Effector memory CD4-positive, alpha-beta T cell (primary cell): ENCODE results near the gene SORCS2.

Experiments used
- DNase-seq, 3 donors: peaks; one replicate each; pipeline ENCODE4 v3.0.0-alpha.2; 2020
- H3K27ac ChIP-seq: 2 replicates; pipeline ENCODE4 v1.7.0; 2013; ENCODE audit warnings: mild to moderate bottlenecking, low read length, moderate library complexity; ENCODE audit not compliant: insufficient read depth, poor library complexity, severe bottlenecking
- H3K27me3 ChIP-seq: replicated peaks from 2 replicates; pipeline ENCODE4 v1.7.0; 2013; ENCODE audit warnings: mild to moderate bottlenecking, low read length; ENCODE audit not compliant: insufficient read depth, control insufficient read depth, poor library complexity, severe bottlenecking
- H3K36me3 ChIP-seq: 2 replicates; pipeline ENCODE4 v1.7.0; 2013; ENCODE audit warnings: mild to moderate bottlenecking, low read length, moderate library complexity; ENCODE audit not compliant: control insufficient read depth, insufficient read depth
- H3K4me1 ChIP-seq: 2 replicates; pipeline ENCODE4 v1.7.0; 2013; ENCODE audit warnings: low read length, mild to moderate bottlenecking; ENCODE audit not compliant: control insufficient read depth, insufficient read depth, poor library complexity, severe bottlenecking
- H3K4me3 ChIP-seq: 2 replicates; pipeline ENCODE4 v1.7.0; 2013; ENCODE audit warnings: low read length, low read depth, mild to moderate bottlenecking; ENCODE audit not compliant: insufficient read depth, poor library complexity, severe bottlenecking
- H3K9me3 ChIP-seq: 2 replicates; pipeline ENCODE4 v1.7.0; 2013; ENCODE audit warnings: mild to moderate bottlenecking, low read length, moderate library complexity; ENCODE audit not compliant: control insufficient read depth

Gene SORCS2

GRCh38 chr4:7334521-7335275, 142.4 kb downstream of the SORCS2 start:
- no peak overlapping the region for H3K4me3 ChIP-seq
- H3K27me3 ChIP-seq = no peaks in the 10 kb centered on the region
- no peaks in the 10 kb centered on the region for H3K4me1 ChIP-seq
- no peaks in the 10 kb centered on the region for H3K9me3 ChIP-seq
- no peak for DNase-seq
- H3K36me3 ChIP-seq = no peaks in the 10 kb centered on the region
- no peak overlapping the region for H3K27ac ChIP-seq

- Histone ChIP-seq H3K27ac (no peak overlapping the region), H3K4me1 (no peaks in the 10 kb centered on the region), H3K9me3 (no peaks in the 10 kb centered on the region), H3K27me3 (no peaks in the 10 kb centered on the region), H3K4me3 (no peak overlapping the region), H3K36me3 (no peaks in the 10 kb centered on the region)
- DNase-seq = no peak
These were observed 143.2 kb downstream of the SORCS2 start for GRCh38 chr4:7335344-7336066.

- Histone ChIP-seq H3K4me1 (no peaks in the 10 kb centered on the region), H3K4me3 (no peak overlapping the region), H3K36me3 (no peaks in the 10 kb centered on the region), H3K9me3 (no peaks in the 10 kb centered on the region), H3K27ac (no peak overlapping the region), H3K27me3 (no peaks in the 10 kb centered on the region)
- no peak for DNase-seq
These were observed 143.8 kb downstream of the SORCS2 start for GRCh38 chr4:7336067-7336569.

GRCh38 chr4:7336732-7337131, 144.4 kb downstream of the SORCS2 start:
- Histone ChIP-seq H3K27ac (no peak overlapping the region), H3K4me1 (no peaks in the 10 kb centered on the region), H3K36me3 (no peaks in the 10 kb centered on the region), H3K4me3 (no peak overlapping the region), H3K27me3 (no peaks in the 10 kb centered on the region), H3K9me3 (no peaks in the 10 kb centered on the region)
- DNase-seq = no peak

- no peak for DNase-seq
- H3K27ac ChIP-seq = no peak overlapping the region
- no peaks in the 10 kb centered on the region for H3K9me3 ChIP-seq
- H3K4me3 ChIP-seq = no peak overlapping the region
- no peaks in the 10 kb centered on the region for H3K36me3 ChIP-seq
- H3K4me1 ChIP-seq = no peaks in the 10 kb centered on the region
- H3K27me3 ChIP-seq = no peaks in the 10 kb centered on the region
These were observed 145.1 kb downstream of the SORCS2 start for GRCh38 chr4:7337196-7338058.

- Histone ChIP-seq H3K27me3 (no peaks in the 10 kb centered on the region), H3K4me3 (no peak overlapping the region), H3K27ac (no peak overlapping the region), H3K9me3 (no peaks in the 10 kb centered on the region), H3K36me3 (no peaks in the 10 kb centered on the region), H3K4me1 (no peaks in the 10 kb centered on the region)
- no peak for DNase-seq
These were observed 145.7 kb downstream of the SORCS2 start for GRCh38 chr4:7338059-7338452.

GRCh38 chr4:7338876-7339623, 146.7 kb downstream of the SORCS2 start:
- no peak overlapping the region for H3K4me3 ChIP-seq
- H3K4me1 ChIP-seq = no peaks in the 10 kb centered on the region
- no peak overlapping the region for H3K27ac ChIP-seq
- H3K9me3 ChIP-seq = no peaks in the 10 kb centered on the region
- H3K36me3 ChIP-seq = no peaks in the 10 kb centered on the region
- no peaks in the 10 kb centered on the region for H3K27me3 ChIP-seq
- no peak for DNase-seq

- Histone ChIP-seq H3K27me3 (no peaks in the 10 kb centered on the region), H3K9me3 (no peaks in the 10 kb centered on the region), H3K4me3 (no peak overlapping the region), H3K36me3 (no peaks in the 10 kb centered on the region), H3K27ac (no peak overlapping the region), H3K4me1 (no peaks in the 10 kb centered on the region)
- no peak for DNase-seq
These were observed 147.6 kb downstream of the SORCS2 start for GRCh38 chr4:7339751-7340552.
